GM19328 (cell line): Measurements from ENCODE around the gene TUBA1A.
A peak's percentile ranks its signal among the peaks of the same experiment; 100 is the strongest.
"Not testable (repeated sequence)": the region's sequence is repeated elsewhere in the genome, so short reads cannot be mapped to it uniquely, and the experiment has no call there.

Experiments used
- ATAC-seq: cut with Tn5 transposase; IDR thresholded peaks from one replicate; pipeline ENCODE4 v1.9.1; 2021; ENCODE audit warnings: mild to moderate bottlenecking, moderate library complexity; ENCODE audit not compliant: unreplicated experiment

The TUBA1A gene

GRCh38 chr12:49201595-49202295 lies 12.9 kb upstream of the TUBA1A start:
- no peak for ATAC-seq

- ATAC-seq: no peak
These were observed 12.2 kb upstream of the TUBA1A start for GRCh38 chr12:49200919-49201594.

- no peak for ATAC-seq
These were observed 9.7 kb upstream of the TUBA1A start for GRCh38 chr12:49198431-49199155.

- ATAC-seq: no peak
These were observed 8.4 kb upstream of the TUBA1A start for GRCh38 chr12:49197256-49197655.

- ATAC-seq: no peak
These were observed 6.9 kb upstream of the TUBA1A start for GRCh38 chr12:49195736-49196135.

- ATAC-seq: not testable (repeated sequence)
These were observed 4.9 kb upstream of the TUBA1A start for GRCh38 chr12:49193746-49194145.

GRCh38 chr12:49191498-49191897 lies 2.6 kb upstream of the TUBA1A start:
- not testable (repeated sequence) for ATAC-seq

- ATAC-seq: no peak
These were observed 2.1 kb upstream of the TUBA1A start for GRCh38 chr12:49190974-49191373.

GRCh38 chr12:49189731-49190716 lies 1.1 kb upstream of the TUBA1A start:
- ATAC-seq: no peak

- ATAC-seq: peak; percentile 37
These were observed 522 bp downstream of the TUBA1A start for GRCh38 chr12:49188201-49188915.

GRCh38 chr12:49187184-49187583 lies 1.7 kb downstream of the TUBA1A start:
- no peak for ATAC-seq

GRCh38 chr12:49186307-49186706 lies 2.6 kb downstream of the TUBA1A start:
- ATAC-seq: not testable (repeated sequence)

GRCh38 chr12:49184697-49185096 lies 4.2 kb downstream of the TUBA1A start:
- not testable (repeated sequence) for ATAC-seq

- ATAC-seq: not testable (repeated sequence)
These were observed 5.5 kb downstream of the TUBA1A start for GRCh38 chr12:49183214-49183950.

- no peak for ATAC-seq
These were observed 14.7 kb downstream of the TUBA1A start for GRCh38 chr12:49174218-49174617.

- no peak for ATAC-seq
These were observed 18.0 kb downstream of the TUBA1A start for GRCh38 chr12:49170924-49171323.

GRCh38 chr12:49165114-49165513 lies 23.8 kb downstream of the TUBA1A start:
- no peak for ATAC-seq

GRCh38 chr12:49161901-49162300 lies 27.0 kb downstream of the TUBA1A start:
- ATAC-seq: not testable (repeated sequence)

- no peak for ATAC-seq
These were observed 27.6 kb downstream of the TUBA1A start for GRCh38 chr12:49161092-49161795.
